ENCODE measurements around the gene TPX2.
"Not testable (repeated sequence)": the region's sequence is repeated elsewhere in the genome, so short reads cannot be mapped to it uniquely, and the experiment has no call there.

The TPX2 gene

GRCh38 chr20:31720486-31721407 is 18.3 kb upstream of the TPX2 start:
- no peak for DNase-seq (ENCODE audit: low read depth)

- DNase-seq (ENCODE audit: low read depth) = no peak
Measured at GRCh38 chr20:31721408-31722256, 17.5 kb upstream of the TPX2 start.

GRCh38 chr20:31722257-31723068 is 16.6 kb upstream of the TPX2 start, which contains the start of gene BCL2L1:
BCL2L1 (minus strand) TSS chr20:31722868; CDS start chr20:31722218, 650 bp downstream.
- DNase-seq (ENCODE audit: low read depth) = peak; percentile 65

- no peak for DNase-seq (ENCODE audit: low read depth)
Measured at GRCh38 chr20:31723069-31723318, 16.1 kb upstream of the TPX2 start.

GRCh38 chr20:31723319-31724078 is 15.6 kb upstream of the TPX2 start:
- peak; percentile 99 for DNase-seq (ENCODE audit: low read depth)

- DNase-seq (ENCODE audit: low read depth) = no peak
Measured at GRCh38 chr20:31731321-31731717, 7.8 kb upstream of the TPX2 start.

GRCh38 chr20:31739550-31739977 is 474 bp downstream of the TPX2 start:
- DNase-seq (ENCODE audit: low read depth) = no peak

GRCh38 chr20:31740208-31740607 is 1.1 kb downstream of the TPX2 start:
- no peak for DNase-seq (ENCODE audit: low read depth)

- no peak for DNase-seq (ENCODE audit: low read depth)
Measured at GRCh38 chr20:31740656-31741323, 1.7 kb downstream of the TPX2 start.

GRCh38 chr20:31746068-31746878 is 7.2 kb downstream of the TPX2 start:
- DNase-seq (ENCODE audit: low read depth) = no peak

GRCh38 chr20:31747028-31747427 is 7.9 kb downstream of the TPX2 start:
- DNase-seq (ENCODE audit: low read depth) = not testable (repeated sequence)

- no peak for DNase-seq (ENCODE audit: low read depth)
Measured at GRCh38 chr20:31747640-31748039, 8.6 kb downstream of the TPX2 start.

- DNase-seq (ENCODE audit: low read depth) = no peak
Measured at GRCh38 chr20:31749223-31749622, 10.1 kb downstream of the TPX2 start.

- no peak for DNase-seq (ENCODE audit: low read depth)
Measured at GRCh38 chr20:31751126-31751525, 12.0 kb downstream of the TPX2 start.

- DNase-seq (ENCODE audit: low read depth) = no peak
Measured at GRCh38 chr20:31757254-31757653, 18.2 kb downstream of the TPX2 start.

- no peak for DNase-seq (ENCODE audit: low read depth)
Measured at GRCh38 chr20:31758521-31758920, 19.4 kb downstream of the TPX2 start.

GRCh38 chr20:31758991-31759390 is 19.9 kb downstream of the TPX2 start:
- no peak for DNase-seq (ENCODE audit: low read depth)

- no peak for DNase-seq (ENCODE audit: low read depth)
Measured at GRCh38 chr20:31759836-31760518, 20.9 kb downstream of the TPX2 start.

GRCh38 chr20:31760519-31761240 is 21.6 kb downstream of the TPX2 start:
- no peak for DNase-seq (ENCODE audit: low read depth)
